Left ventricle myocardium superior (tissue), 1 donor: ENCODE results near the gene MPHOSPH10. TPM values are rescaled to one million over a fixed set of nuclear protein-coding genes. Genes with fewer than 3 reads are reported as not detected.
"Not testable (repeated sequence)": the region's sequence is repeated elsewhere in the genome, so short reads cannot be mapped to it uniquely, and the experiment has no call there.

ENCODE experiments used
- ATAC-seq: fragments of 200-7000 bp; cut with Tn5 transposase; one replicate; pipeline ENCODE4 v1.9.1; 2020; ENCODE audit warnings: mild to moderate bottlenecking, moderate library complexity
- DNase-seq: peaks from one replicate; pipeline ENCODE4 v3.0.0-alpha.2; 2020
- intact Hi-C: fragments of 100-400 bp; cut with micrococcal nuclease; formaldehyde crosslinking; loops from one replicate; pipeline ENCODE4 v1.11.0; 2022
- long read RNA-seq: library from polyadenylated mRNA; unstranded; transcript quantifications from one replicate; pipeline ENCODE4 v2.0.0, GENCODE V29; 2021
- total RNA-seq: library from RNA; stranded (reverse); fragmentation: NEBNext Ultra II Directional; extraction: Animal tissue kit (Norgen Biotek cat#: 25700); gene quantifications from one replicate; pipeline ENCODE4 v1.2.1, GENCODE V29; 2021
- donor health status: DM: no; HTN: yes; CAD: no; lungs with severe emphysema.

MPHOSPH10 gene, protein sequence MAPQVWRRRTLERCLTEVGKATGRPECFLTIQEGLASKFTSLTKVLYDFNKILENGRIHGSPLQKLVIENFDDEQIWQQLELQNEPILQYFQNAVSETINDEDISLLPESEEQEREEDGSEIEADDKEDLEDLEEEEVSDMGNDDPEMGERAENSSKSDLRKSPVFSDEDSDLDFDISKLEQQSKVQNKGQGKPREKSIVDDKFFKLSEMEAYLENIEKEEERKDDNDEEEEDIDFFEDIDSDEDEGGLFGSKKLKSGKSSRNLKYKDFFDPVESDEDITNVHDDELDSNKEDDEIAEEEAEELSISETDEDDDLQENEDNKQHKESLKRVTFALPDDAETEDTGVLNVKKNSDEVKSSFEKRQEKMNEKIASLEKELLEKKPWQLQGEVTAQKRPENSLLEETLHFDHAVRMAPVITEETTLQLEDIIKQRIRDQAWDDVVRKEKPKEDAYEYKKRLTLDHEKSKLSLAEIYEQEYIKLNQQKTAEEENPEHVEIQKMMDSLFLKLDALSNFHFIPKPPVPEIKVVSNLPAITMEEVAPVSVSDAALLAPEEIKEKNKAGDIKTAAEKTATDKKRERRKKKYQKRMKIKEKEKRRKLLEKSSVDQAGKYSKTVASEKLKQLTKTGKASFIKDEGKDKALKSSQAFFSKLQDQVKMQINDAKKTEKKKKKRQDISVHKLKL
- total RNA-seq: 18.2 TPM
- long read RNA-seq, transcript MPHOSPH10-201 (11 exons, 2,484 nt): major isoform, 11 of 29 reads
- long read RNA-seq, partial matches to known transcripts: 15 of 29 reads
- long read RNA-seq, other reads (novel, unspliced or antisense): 1 of 29 reads

DNA sequence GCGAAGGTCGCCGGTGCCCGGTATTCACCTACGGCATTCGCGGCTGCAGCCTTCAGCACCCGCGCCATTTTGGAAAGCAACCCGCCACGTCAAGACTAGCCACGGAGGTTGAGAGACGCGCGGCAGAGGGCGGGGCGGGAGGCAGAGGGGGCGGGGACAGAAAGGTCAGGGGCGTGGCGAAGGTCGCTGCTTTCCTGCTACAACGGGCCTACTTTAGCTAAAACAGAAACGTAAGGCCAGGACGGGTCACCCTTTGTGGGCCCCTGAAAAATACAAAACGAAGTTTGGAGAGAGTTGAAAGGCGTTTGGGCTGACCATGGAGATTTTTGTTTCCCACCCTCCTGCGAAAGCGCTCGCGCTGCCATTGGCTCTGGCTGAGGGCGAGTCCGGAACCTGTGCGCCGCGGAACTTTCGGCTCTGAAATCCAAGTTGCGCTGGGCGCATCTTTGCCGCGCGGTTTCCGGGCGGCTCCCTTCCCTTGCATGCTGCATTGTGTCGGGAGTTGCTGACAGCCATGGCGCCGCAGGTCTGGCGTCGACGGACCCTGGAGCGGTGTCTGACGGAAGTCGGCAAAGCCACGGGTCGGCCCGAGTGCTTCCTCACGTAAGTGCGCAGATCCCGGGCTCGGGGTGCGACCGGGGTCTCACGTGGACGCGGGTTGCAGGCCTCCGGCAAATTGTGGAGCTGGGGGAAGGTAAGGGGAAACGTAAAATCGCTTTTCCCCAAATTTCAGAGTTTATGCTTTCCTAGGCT is at the start of gene MPHOSPH10, which contains the start of gene MCEE:
MPHOSPH10 (plus strand) TSS at position 483 of the 753 bp plus-strand sequence; CDS start at position 515, 32 bp downstream.
MCEE (minus strand) TSS at position 78 of the 753 bp plus-strand sequence; CDS start at position 68, 10 bp downstream.
- ATAC-seq (peak; percentile 97), DNase-seq (peak; percentile 94)
- intact Hi-C loops: no loop called here

- DNase-seq: no peak
- ATAC-seq: no peak
- intact Hi-C loops: no loop called here
Observed at GRCh38 chr2:71082402-71083252, 47.8 kb upstream of the MPHOSPH10 start.

DNA sequence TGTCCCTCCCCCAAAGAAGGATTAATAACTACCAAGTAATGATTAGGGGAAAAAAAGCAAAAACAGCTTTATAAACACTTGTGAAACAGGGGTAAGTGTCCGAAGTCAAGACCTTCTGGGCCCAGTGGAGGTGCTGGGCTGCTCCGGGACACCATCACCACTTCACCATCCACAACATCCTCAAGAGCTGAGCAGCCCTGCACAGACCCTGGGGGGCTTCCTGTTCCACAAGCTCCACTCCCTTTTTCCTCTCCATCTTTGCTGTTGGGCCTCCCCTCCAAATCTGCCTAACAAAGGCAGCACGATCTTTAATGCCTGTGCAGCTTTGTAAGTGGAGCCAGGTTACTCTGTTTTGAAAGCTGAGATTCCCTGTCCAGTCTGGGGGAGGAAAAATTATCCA is 47.1 kb upstream of the MPHOSPH10 start:
- DNase-seq, ATAC-seq: not testable (repeated sequence)

GRCh38 chr2:71083752-71084312 is 46.6 kb upstream of the MPHOSPH10 start:
- peak; percentile 32 for ATAC-seq
- intact Hi-C loops, DNase-seq: not testable (repeated sequence)

More for the DNA sequence above, 47.1 kb upstream of the MPHOSPH10 start:
- intact Hi-C loops: not testable (repeated sequence)

- DNase-seq, intact Hi-C loops, ATAC-seq: not testable (repeated sequence)
Observed at GRCh38 chr2:71085325-71086003, 45.0 kb upstream of the MPHOSPH10 start.

GRCh38 chr2:71089475-71089874 is 41.0 kb upstream of the MPHOSPH10 start:
- DNase-seq, ATAC-seq, intact Hi-C loops: not testable (repeated sequence)

GRCh38 chr2:71091808-71092207 is 38.6 kb upstream of the MPHOSPH10 start:
- ATAC-seq, intact Hi-C loops, DNase-seq: not testable (repeated sequence)

- DNase-seq, ATAC-seq, intact Hi-C loops: not testable (repeated sequence)
Observed at GRCh38 chr2:71092491-71093260, 37.8 kb upstream of the MPHOSPH10 start.

DNA sequence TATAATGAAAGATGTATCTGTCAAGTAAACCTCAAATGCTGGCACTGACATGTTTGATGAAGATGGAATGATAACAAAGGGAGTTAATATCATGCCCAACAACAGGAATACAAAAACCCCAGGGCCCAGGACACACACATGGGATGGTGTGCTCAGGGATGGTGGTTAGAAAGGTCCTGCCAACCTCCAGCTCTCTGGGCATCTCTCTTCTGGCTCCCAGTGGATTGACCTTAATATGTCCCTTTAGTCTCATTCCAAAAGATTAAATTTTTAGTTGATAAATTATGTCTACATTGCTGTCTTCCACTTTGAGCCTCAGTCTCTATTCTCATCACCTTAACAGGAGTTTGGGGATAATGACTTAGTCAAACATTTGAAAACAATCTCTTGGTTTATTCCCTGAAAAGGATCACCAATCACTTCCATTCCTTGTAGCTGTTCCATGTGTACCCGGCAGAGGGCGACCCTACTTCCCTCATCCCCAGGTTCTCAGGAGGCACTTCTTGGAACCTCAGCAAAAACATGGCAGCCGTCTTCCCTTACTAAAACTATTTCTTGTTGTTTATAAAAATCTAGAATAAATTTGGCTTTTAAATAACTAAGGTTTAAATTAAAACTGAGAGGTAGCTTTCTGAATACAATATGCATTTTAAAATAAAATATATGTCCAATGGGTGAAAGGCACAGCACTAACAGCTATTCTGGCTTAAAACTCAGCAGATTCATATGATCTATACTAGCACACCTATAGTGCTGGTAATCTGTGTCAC is 30.1 kb upstream of the MPHOSPH10 start:
- peak; percentile 58 for ATAC-seq
- intact Hi-C loops: no loop called here

GRCh38 chr2:71101656-71102055 is 28.8 kb upstream of the MPHOSPH10 start:
- no peak for DNase-seq
- intact Hi-C loops: no loop called here
- no peak for ATAC-seq

More for the DNA sequence above, 30.1 kb upstream of the MPHOSPH10 start:
- peak; percentile 53 for DNase-seq

DNA sequence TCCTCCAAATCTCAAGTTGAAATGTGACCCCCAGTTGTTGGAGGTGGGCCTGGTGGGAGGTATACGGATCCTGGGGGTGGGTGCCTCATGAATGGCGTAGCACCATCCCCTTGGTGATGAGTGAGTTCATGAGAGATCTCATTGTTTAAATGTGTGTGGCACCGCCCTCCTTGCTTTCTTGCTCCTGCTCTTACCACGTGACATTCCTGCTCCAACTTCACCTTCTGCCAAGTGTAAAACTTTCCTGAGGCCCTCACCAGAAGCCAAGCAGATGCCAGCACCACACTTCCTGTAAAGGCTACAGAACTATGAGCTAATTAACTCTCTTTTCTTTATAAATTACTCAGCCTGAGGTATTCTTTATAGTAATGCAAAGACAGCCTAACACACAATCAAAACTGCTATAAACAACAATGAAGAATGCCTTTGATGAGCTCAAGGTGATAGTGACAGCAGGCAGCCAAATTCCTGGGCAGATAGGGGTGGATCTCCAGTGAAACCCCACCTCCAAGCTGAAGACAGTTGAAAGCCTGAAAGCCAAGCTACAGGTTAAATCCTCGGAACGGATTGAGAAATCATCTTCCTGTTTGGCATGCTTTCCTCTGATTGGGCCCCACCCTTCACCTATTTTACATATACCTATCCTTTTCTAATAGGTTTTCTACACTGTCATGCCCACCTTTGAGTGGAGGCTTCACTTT is 27.3 kb upstream of the MPHOSPH10 start:
- intact Hi-C loops: no loop called here
- no peak for ATAC-seq

GRCh38 chr2:71103809-71104208 is 26.6 kb upstream of the MPHOSPH10 start:
- no peak for DNase-seq
- intact Hi-C loops: no loop called here

More for the DNA sequence above, 27.3 kb upstream of the MPHOSPH10 start:
- no peak for DNase-seq

GRCh38 chr2:71106463-71106862 is 24.0 kb upstream of the MPHOSPH10 start:
- ATAC-seq, intact Hi-C loops, DNase-seq: not testable (repeated sequence)

More at GRCh38 chr2:71103809-71104208, 26.6 kb upstream of the MPHOSPH10 start:
- ATAC-seq: no peak

DNA sequence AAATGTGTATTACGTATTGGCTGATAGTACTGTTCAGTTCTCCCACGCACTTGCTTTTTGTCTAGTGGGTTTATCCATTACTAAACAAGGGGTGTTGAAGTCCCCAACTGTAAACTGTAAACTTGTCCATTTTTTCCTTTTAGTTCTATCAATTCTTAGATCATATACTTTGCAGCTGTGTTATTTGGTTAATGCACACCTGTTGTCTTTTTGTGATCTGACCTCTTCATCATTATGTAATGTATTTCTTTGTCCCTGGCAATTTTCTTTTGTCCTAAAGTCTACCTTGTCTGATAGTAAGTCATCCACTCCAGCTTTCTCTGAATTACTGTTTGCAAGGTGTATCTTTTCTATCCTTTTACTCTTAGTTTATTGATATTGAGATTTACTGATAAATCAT is 22.3 kb upstream of the MPHOSPH10 start:
- intact Hi-C loops: no loop called here
- ATAC-seq: no peak

GRCh38 chr2:71113843-71114242 is 16.6 kb upstream of the MPHOSPH10 start:
- intact Hi-C loops: no loop called here
- ATAC-seq (no peak), DNase-seq (no peak)

More for the DNA sequence above, 22.3 kb upstream of the MPHOSPH10 start:
- no peak for DNase-seq
